Prostate gland (tissue), 2 donors: ENCODE data around the gene ASS1.

Source experiments
- POLR2AphosphoS5 ChIP-seq: sonication (generic); formaldehyde crosslinking; IDR thresholded peaks from one replicate; pipeline ENCODE4 v1.6.1; 2017; ENCODE audit warnings: antibody characterized with exemption
- TF ChIP-seq, protein P1 (sequence below), 4 experiments: fragments of 200-600 bp in 2 of 4; fragments of 450-650 bp in 2 of 4; sonication (generic) in 2 of 4; IDR thresholded peaks; 1 replicate in 3 of 4; 2 replicates in 1 of 4; pipeline ENCODE4 v1.5.1; 2016 to 2019; ENCODE audit warnings: antibody characterized with exemption in 4 of 4, mild to moderate bottlenecking in 2 of 4, moderate library complexity in 2 of 4

GRCh38 chr9:130459941-130460669, 15.3 kb downstream of the ASS1 start:
- TF ChIP-seq, protein P1, sequence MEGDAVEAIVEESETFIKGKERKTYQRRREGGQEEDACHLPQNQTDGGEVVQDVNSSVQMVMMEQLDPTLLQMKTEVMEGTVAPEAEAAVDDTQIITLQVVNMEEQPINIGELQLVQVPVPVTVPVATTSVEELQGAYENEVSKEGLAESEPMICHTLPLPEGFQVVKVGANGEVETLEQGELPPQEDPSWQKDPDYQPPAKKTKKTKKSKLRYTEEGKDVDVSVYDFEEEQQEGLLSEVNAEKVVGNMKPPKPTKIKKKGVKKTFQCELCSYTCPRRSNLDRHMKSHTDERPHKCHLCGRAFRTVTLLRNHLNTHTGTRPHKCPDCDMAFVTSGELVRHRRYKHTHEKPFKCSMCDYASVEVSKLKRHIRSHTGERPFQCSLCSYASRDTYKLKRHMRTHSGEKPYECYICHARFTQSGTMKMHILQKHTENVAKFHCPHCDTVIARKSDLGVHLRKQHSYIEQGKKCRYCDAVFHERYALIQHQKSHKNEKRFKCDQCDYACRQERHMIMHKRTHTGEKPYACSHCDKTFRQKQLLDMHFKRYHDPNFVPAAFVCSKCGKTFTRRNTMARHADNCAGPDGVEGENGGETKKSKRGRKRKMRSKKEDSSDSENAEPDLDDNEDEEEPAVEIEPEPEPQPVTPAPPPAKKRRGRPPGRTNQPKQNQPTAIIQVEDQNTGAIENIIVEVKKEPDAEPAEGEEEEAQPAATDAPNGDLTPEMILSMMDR (IDR thresholded peaks at IDR 0.05): no peak
- no peak for TF ChIP-seq POLR2AphosphoS5
